ACHN (cell line): ENCODE measurements around the gene PRSS22.
"Not testable (repeated sequence)": the region's sequence is repeated elsewhere in the genome, so short reads cannot be mapped to it uniquely, and the experiment has no call there.

Source experiments
- DNase-seq: peaks from one replicate; pipeline ENCODE4 v3.0.0-alpha.2; 2015
- in situ Hi-C: cut with HindIII; loops from 2 replicates; pipeline ENCODE4 v1.10.0; 2017; ENCODE audit warnings: low sequenced_read_pairs, low pct_ligation_motif_present, low pct_unique_long_range_greater_than_20kb

PRSS22 gene, protein sequence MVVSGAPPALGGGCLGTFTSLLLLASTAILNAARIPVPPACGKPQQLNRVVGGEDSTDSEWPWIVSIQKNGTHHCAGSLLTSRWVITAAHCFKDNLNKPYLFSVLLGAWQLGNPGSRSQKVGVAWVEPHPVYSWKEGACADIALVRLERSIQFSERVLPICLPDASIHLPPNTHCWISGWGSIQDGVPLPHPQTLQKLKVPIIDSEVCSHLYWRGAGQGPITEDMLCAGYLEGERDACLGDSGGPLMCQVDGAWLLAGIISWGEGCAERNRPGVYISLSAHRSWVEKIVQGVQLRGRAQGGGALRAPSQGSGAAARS

DNA sequence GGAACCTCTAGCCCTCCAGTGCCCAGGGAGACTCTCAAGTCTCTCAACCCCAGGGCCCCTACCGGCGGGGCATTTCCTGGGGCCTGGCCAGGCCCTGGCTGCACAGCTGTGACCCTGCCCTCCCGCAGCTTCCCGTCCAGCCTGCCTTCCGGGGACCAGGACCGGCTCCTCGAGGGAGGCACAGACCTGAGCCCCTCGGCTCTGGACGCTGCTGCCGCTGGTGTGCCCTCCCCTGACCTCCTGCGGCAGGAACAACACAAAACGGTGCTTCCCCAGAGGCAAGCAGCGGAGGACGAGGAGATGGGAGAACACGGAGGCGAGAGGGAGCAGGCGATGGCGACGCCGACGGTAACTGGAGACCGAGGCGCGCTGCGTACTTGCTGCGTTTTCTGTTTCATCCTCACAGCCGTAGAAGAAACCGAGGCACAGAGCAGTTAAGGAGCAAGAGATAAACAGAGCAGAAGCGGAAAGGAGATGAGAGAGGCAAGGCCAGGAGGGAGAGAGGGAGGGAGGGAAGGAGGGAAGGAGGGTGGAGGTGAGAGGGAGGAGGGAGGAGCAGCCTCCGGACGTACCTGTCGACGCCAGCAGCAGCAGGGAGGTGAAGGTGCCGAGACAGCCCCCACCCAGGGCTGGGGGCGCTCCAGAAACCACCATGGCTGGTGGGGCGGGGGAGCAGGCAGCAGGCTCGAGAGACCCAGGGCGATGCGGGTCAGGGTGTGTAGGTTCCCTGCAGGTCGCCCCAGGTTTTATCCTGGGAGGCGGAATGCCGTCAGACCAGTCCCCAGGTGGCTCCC, at the start of gene PRSS22:
PRSS22 (minus strand) TSS at position 720 of the 794 bp plus-strand sequence; CDS start at position 654, 66 bp downstream.
- in situ Hi-C loops: no loop called here

DNA sequence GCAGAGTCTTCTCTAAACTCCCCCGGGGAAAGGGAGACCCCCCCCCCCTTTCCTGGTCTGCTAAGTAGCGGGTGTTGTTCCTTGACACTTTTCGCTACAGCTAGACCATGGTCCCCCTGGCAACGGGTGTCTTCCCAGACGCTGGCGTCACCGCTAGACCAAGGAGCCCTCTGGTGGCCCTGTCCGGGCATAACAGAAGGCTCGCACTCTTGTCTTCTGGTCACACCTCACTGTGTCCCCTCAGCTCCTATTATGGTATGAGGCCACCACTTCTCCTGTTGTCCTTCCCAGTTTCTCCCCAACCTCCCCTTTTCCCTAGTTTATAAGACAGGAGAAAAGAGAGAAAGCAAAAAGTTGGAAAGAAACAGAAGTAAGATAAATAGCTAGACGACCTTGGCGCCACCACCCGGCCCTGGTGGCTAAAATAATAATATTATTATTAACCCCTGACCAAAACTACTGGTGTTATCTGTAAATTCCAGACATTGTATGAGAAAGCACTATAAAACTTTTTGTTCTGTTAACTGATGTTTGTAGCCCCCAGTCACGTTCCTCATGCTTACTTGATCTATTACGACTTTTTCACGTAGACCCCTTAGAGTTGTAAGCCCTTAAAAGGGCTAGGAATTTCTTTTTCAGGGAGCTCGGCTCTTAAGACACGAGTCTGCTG, 49.2 kb upstream of the PRSS22 start:
- DNase-seq: peak; percentile 63
- in situ Hi-C loops: not testable (repeated sequence)

More for the DNA sequence above, at the start of gene PRSS22:
- DNase-seq: no peak

DNA sequence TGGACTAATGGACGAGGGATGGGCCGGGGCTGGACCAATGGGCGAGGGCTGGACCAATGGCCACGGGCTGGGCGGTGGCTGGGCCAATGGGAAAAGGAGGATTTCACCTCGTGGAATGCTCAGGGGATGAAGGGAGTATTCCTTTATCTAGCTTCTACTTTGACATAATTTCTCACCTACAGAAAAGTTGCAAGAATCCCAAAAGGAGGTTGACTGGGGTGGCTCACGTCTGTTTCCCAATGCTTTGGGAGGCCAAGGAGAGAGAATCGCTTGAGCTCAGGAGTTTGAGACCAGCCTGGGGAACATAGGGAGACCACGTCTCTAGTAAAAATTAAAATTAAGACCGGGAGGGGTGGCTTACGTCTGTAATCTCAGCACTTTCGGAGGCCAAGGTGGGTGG, 48.0 kb upstream of the PRSS22 start:
- in situ Hi-C loops: no loop called here
- DNase-seq: no peak

DNA sequence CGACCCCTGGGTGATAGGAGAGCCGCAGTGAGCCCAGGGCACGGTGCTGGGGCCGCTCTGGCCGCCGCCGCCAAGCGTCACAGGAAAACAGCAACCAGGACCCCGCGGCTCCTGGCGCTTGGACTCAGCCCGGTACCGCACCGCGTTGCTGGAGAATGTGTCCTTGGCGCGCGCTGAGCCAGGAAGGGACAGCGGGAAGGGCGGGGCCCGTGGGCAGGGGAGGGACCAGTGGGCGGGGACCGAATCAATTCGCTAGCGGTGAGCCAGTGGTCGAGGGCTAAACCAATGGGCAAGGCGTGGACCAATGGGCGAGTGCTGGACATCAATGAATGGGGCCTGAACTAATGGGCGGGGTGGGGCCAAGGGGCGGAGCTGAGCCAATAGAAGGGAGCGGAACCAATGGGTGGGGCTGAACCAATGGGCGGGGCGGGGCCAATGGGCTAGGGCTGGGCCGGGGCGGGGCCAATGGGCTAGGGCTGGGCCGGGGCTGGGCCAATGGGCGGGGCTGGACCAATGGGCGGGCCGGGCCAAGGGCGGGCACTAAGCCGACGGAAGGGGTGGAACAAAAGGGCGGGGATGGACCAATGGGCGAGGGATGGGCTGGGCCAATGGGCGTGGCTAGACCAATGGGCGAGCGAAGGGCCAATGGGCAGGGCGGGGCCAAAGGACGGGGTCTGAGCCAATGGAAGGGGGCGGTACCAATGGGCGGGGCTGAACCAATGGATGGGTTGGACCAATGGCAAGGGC, 47.4 kb upstream of the PRSS22 start:
- in situ Hi-C loops: no loop called here
- peak; percentile 100 for DNase-seq

DNA sequence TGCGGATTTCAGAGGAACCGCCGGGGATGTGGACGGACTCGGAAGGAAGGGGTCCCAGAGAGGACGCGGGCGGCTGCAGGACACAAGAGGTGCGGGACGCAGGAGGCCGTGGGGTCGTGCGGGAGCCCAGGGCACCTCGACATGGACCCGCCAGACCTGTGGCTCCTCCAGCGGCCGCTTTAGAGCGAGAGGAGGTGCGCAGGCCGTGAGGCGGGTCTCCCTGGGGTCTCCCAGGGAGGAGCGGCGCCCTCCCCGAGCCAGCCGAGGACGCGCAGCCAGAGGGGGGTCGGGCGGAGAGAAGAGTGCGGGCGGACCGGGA, 46.9 kb upstream of the PRSS22 start:
- DNase-seq: no peak
- in situ Hi-C loops: no loop called here

DNA sequence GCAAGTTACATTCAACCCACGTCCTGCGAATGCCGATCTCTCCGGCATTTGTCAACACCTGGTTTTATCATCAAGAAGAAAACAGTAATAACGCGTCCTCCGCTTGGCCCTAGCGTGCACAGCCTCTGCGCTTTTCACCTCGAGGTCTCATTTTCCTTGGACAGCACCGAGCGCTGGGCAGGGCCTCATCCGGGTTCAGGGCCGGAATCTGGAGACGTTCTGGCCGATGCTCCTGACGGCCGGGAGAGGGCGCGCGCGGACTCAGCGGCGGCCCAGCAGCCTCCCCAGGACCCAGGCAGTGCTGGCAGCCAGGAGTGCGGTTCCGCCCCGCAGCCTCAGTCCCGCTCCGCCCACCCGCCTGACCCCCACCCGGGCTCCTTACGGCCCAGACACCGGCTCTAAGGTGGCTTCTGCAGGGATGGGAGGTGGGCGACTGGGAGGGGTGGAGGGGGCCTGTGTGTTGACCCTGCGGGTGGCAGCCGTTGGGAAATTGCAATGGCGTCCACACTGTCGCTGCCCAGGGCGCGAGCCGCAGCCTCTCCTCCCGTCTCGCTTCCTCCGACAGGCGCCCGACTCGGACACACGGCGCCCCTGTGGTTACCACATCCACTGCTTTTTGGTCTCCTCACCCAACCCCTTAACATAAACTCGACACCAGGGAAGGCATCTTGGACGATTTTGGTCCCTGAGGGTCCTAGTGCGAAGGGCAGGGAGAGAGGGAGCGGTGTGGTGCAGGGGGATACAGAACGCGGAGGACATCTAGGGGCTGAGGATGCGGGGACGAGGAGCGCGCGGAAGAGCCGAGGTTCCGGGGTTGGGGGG, 46.3 kb upstream of the PRSS22 start:
- peak; percentile 92 for DNase-seq

DNA sequence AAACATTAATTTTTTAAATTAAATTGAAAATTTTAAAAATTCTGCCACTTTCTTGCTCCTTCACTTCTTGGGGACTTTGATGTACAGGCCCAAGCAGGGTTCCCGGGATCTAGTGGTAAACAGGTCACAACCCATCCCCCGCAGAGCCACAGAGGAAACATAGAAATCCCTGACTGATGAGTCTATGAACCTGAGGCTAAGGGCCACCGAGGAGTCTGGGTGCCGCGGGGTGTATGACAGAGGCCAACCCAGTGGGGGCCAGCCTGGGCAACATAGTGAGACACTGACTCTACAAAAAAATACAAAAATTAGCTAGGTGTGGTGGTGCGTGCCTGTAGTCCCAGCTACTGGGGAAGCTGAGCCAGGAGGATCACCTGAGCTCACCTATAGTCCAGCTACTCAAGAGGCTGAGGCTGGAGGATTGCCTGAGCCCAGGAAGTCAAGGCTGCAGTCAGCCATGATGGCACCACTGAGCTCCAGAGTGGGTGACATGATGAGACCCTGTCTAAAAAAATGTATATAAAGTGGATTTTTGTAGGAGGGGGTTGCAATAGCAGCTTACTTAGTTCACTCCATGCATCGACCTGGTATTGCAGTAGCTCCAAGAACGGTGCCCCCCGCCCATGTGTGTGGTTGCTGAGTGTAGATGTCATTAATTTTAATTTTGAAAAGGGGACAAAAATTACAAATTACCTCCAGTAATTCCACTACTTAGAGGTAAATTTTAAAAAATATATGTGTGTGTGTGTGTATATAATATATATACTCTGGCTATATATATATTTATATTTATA, 44.6 kb upstream of the PRSS22 start:
- DNase-seq: no peak
- in situ Hi-C loops: no loop called here

More for the DNA sequence above, 46.3 kb upstream of the PRSS22 start:
- in situ Hi-C loops: no loop called here

DNA sequence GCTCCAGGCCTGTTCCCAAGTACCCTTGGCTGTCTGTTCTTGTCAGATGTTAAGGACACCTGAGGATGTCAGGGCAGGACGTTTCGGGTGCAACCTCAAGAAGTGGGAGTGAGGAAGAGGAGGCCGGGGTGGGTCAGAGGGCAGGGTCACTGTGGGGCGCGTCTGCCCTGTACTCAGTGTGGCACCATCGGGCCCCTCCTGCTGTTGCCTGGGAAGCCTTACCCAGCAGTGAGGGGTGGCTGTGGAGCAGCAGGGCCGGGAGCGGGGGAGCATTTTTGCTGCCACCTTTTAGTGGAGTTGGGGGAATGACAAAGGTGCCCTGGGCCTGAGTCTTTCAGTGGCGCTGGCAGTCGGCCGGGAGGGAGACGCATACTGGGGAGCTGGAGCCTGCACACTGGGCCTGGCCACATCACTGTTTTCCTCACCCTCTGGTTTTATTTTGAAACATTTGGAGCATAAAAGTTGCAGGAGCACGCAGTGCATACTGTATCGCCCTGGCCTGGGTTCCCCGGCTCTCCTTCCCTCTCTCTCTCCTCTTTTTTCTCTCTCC, 42.6 kb upstream of the PRSS22 start:
- in situ Hi-C loops: no loop called here
- DNase-seq: no peak

DNA sequence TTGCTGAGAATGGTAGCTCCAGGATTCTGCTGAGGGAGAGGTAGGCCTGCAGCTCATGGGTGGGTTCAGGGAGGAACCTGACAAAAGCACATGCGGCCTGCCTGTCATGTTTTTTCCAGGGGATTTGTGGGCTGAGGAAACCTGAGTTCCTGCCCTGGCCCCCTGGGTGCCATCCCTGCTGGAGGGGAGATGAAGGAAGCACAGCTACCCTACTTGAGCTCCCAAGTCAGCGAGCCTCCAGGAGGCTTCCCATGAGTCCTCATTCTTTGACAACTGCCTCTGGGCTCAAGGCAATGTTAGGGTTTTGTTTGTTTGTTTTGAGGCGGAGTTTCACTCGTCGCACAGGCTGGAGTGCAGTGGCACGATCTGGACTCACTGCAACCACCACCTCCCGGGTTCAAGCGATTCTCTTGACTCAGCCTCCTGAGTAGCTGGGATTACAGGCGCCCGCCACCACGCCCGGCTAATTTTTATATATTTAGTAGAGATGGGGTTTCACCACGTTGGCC, 41.6 kb upstream of the PRSS22 start:
- DNase-seq: no peak
- in situ Hi-C loops: no loop called here

DNA sequence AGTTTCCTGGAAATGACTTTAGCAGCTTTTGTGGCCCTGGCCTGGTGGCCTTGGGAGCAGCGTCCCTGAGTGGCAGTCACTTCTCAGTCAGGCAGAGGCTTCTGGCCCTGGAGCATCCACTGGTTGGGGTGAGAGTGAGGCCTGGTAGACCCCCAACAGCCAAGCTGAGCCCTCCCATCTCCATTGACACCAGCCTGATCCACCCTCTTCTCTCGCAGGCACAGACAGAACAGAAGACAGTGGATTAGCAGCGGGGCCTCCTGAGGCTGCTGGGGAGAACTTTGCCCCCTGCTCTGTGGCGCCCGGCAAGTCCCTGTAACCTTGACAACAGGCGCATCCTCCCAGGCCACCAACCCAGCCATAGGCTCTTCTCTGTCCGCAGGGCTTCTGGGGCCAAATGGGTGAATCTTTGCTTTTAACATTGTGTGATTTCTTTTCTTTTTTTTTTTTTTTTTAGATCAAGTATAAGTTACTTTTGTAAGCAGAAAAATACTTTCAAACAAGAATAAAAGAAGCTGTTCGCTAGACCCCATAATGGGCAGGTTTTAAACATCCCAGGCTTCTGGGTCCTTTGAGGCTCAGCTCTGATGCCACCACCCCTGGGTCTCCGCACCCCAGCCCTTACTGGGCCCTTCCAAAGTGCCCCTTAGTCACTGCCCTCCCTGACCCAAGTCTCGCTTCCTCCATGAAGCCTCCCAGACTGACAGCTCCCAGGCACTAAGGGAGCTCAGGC, 41.0 kb upstream of the PRSS22 start:
- in situ Hi-C loops: no loop called here
- DNase-seq: no peak

DNA sequence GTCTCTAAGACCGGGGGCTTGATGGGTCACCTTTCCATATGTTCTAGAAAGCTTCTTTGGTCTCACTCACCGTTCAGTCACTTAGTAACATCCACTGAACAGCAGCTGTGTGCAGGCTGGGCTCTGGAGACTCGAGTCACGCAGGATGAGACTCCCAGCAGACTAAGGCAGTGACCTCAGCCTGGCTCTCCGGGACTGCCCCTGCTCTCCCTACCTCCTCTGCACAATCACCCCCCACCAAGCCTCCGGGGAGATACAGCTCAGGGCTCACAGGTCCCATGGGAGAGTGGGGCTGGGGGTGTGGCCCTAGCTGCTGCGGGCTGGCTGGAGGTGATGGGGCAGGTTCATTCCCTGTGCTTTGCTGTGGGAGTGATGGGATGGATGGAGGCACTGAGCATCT, 39.1 kb upstream of the PRSS22 start:
- peak; percentile 50 for DNase-seq
- in situ Hi-C loops: no loop called here

DNA sequence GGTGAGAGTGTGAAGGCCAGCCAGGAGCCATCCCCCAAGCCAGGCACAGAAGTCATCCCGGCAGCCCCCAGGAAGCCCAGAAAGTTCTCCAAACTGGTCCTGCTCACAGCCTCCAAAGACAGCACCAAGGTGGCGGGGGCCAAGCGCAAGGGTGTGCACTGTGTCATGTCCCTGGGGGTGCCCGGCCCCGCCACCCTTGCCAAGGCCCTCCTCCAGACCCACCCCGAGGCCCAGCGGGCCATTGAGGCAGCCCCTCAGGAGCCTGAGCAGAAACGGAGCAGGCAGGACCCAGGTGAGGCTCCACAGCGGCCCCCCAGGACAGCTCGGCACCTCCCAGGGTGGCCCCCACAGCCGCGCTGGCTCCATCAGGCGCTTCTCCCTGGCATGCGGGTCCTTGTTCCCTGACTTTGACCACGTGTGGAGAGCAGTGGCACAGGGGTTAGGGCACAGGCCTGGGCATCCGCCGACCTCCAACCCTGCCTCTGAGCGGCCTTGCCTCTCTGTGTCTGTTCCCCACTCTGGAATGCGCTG, 38.6 kb upstream of the PRSS22 start:
- in situ Hi-C loops: no loop called here
- DNase-seq: no peak

DNA sequence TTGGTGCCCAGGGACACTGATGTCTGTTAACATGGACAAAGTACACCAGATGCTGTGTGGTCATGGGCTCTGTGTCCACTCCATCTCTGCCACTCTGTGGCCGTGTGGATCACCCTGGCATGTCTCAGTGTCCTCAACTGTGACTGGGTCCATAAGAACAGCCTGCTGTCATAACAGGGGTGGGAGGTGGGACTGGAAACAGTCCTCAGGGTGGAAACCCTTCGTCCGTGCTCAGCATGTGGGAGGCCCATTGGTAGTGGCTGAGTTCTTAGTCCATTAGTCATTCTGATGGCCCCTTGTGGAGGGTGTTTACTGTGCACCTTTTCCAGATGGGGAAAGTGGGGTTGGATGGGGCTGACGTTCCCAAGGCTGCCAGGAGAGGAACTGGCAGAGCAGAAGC, 37.8 kb upstream of the PRSS22 start:
- in situ Hi-C loops: no loop called here
- peak; percentile 61 for DNase-seq

DNA sequence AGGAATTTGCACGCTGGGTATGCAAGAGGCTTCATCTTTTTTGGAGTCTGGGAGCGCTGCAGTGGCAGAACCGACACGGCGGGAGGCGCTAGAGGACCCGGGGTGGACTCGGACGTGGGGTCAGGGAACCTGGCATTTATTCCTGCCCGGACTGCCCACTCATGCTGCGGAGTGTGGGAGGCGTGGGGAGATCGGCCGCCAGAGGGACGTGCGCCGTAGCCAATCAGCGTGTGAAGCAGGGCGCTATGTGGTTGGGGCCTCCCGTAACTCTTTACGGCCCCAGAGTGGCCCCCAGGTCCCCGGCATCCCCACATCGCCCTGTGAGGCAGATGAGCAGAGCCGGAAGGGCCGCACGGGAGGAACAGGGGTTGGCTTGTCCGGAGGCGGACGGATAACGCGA, 36.3 kb upstream of the PRSS22 start:
- in situ Hi-C loops: no loop called here
- no peak for DNase-seq

DNA sequence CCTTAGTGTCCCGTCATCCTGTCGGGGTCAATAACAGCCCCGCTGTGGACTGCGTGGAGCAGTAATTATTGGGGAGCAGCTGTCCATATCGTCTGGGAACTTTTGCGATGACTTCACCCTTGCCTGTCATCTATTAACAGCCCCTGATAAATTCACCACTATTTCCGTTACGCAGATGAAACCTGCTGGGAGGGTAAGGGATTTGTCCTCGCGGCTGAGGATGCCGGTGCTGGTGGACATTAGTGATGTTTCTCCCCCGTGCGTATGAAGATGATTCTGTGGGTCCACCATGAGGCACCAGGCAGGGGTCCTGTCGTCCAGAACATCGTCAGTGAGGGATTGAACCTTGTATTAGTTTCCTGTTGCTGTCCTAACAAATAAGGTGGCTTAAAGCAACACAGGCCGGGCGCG, 26.1 kb upstream of the PRSS22 start:
- DNase-seq: peak; percentile 68
- in situ Hi-C loops: no loop called here

DNA sequence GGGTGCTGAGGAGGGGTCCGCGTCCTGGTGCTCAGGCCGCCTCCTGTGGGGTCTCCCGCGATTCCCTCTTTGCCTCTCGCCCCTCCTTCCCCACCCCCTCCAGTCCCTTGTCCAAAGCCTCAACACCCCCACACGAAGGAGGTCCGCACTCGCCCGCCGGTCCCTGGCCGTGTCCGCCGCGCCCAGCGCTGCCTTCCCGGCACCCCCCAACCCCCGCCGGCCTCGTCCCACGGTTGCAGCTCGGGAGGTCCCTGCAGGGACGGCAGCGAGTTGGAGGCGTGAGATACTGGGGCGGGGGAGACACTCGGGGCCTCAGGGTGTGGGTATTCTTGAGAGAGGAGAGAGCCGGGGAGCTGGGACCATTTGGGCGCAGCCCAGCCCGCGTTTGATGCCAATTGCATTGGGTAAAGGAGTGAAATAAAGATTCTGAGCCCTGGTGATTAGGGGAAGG, 25.5 kb upstream of the PRSS22 start:
- in situ Hi-C loops: no loop called here
- DNase-seq: peak; percentile 43
